CD4-positive, alpha-beta T cell treated with Interleukin-15 for 4 hours (primary cell): ENCODE measurements around the gene TGM1.
"Not testable (repeated sequence)": the region's sequence is repeated elsewhere in the genome, so short reads cannot be mapped to it uniquely, and the experiment has no call there.

Source experiments
- DNase-seq: peaks from one replicate; pipeline ENCODE4 v3.0.0-alpha.2; 2020; ENCODE audit warnings: low spot score

TGM1 gene

GRCh38 chr14:24234095-24235005 lies 28.6 kb downstream of the TGM1 start:
- DNase-seq = no peak

GRCh38 chr14:24233538-24233866 lies 29.5 kb downstream of the TGM1 start:
- no peak for DNase-seq

GRCh38 chr14:24232645-24233537 lies 30.1 kb downstream of the TGM1 start, which contains the start of gene GMPR2:
Gene GMPR2, plus strand, starts transcription at chr14:24232929. Its CDS starts 325 bp downstream, at chr14:24233254.
- DNase-seq = no peak

GRCh38 chr14:24232121-24232644 lies 30.8 kb downstream of the TGM1 start, which contains the start of gene NEDD8:
Gene NEDD8, minus strand, starts transcription at chr14:24232367. Its CDS starts 100 bp downstream, at chr14:24232267.
- DNase-seq = peak; percentile 87

GRCh38 chr14:24231263-24232120 lies 31.5 kb downstream of the TGM1 start:
- DNase-seq = peak; percentile 12

GRCh38 chr14:24228902-24229301 lies 34.1 kb downstream of the TGM1 start:
- no peak for DNase-seq

GRCh38 chr14:24226473-24226872 lies 36.5 kb downstream of the TGM1 start:
- DNase-seq = no peak

- DNase-seq = no peak
Measured at GRCh38 chr14:24224618-24225071, 38.3 kb downstream of the TGM1 start.

- DNase-seq = not testable (repeated sequence)
Measured at GRCh38 chr14:24222987-24223386, 40.0 kb downstream of the TGM1 start.

GRCh38 chr14:24219521-24219920 lies 43.5 kb downstream of the TGM1 start:
- no peak for DNase-seq

GRCh38 chr14:24219080-24219479 lies 43.9 kb downstream of the TGM1 start:
- no peak for DNase-seq

- DNase-seq = not testable (repeated sequence)
Measured at GRCh38 chr14:24216876-24217275, 46.1 kb downstream of the TGM1 start.

GRCh38 chr14:24216345-24216699 lies 46.7 kb downstream of the TGM1 start:
- no peak for DNase-seq

- peak; percentile 90 for DNase-seq
Measured at GRCh38 chr14:24215495-24216344, 47.3 kb downstream of the TGM1 start, which contains the start of gene MDP1. Gene MDP1, minus strand, starts transcription at chr14:24216066. Its CDS starts 111 bp downstream, at chr14:24215955.

- no peak for DNase-seq
Measured at GRCh38 chr14:24213866-24214662, 48.9 kb downstream of the TGM1 start.

- DNase-seq = peak; percentile 97
Measured at GRCh38 chr14:24212924-24213865, 49.8 kb downstream of the TGM1 start, which contains the start of gene CHMP4A. Gene CHMP4A, minus strand, starts transcription at chr14:24213488. Its CDS starts 49 bp downstream, at chr14:24213439.

- no peak for DNase-seq
Measured at GRCh38 chr14:24211311-24211710, 51.7 kb downstream of the TGM1 start.

- DNase-seq = no peak
Measured at GRCh38 chr14:24207625-24208024, 55.4 kb downstream of the TGM1 start.
